ENCODE measurements around the gene HSD11B1.

Gene HSD11B1

GRCh38 chr1:209727286-209727685 lies 22.6 kb downstream of the HSD11B1 start:
- TF ChIP-seq, protein P1, sequence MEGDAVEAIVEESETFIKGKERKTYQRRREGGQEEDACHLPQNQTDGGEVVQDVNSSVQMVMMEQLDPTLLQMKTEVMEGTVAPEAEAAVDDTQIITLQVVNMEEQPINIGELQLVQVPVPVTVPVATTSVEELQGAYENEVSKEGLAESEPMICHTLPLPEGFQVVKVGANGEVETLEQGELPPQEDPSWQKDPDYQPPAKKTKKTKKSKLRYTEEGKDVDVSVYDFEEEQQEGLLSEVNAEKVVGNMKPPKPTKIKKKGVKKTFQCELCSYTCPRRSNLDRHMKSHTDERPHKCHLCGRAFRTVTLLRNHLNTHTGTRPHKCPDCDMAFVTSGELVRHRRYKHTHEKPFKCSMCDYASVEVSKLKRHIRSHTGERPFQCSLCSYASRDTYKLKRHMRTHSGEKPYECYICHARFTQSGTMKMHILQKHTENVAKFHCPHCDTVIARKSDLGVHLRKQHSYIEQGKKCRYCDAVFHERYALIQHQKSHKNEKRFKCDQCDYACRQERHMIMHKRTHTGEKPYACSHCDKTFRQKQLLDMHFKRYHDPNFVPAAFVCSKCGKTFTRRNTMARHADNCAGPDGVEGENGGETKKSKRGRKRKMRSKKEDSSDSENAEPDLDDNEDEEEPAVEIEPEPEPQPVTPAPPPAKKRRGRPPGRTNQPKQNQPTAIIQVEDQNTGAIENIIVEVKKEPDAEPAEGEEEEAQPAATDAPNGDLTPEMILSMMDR (conservative IDR thresholded peaks at IDR 0.05; ENCODE audit: low read depth, low read length), result no peak
- Histone ChIP-seq H3K4me3 (IDR thresholded peaks at IDR 0.05; ENCODE audit: insufficient read depth, low read depth, low read length) (no peak overlapping the region), H3K4me2 (no peak overlapping the region), H2AFZ (ENCODE audit: low read depth) (no peak overlapping the region), H3K9ac (no peak overlapping the region), H3K27ac (no peak overlapping the region), H4K20me1 (ENCODE audit: insufficient read depth) (no peaks in the 10 kb centered on the region), H3K27me3 (ENCODE audit: insufficient read depth, low read depth) (no peaks in the 10 kb centered on the region), H3K4me1 (ENCODE audit: low read depth, poor library complexity, severe bottlenecking) (no peaks in the 10 kb centered on the region), H3K79me2 (ENCODE audit: insufficient read depth, low read depth) (no peaks in the 10 kb centered on the region), H3K36me3 (ENCODE audit: insufficient read depth) (no peaks in the 10 kb centered on the region)

- TF ChIP-seq, protein P1 (conservative IDR thresholded peaks at IDR 0.05; ENCODE audit: low read depth, low read length), result no peak
- Histone ChIP-seq H3K27ac (no peak overlapping the region), H3K4me3 (IDR thresholded peaks at IDR 0.05; ENCODE audit: insufficient read depth, low read depth, low read length) (no peak overlapping the region), H4K20me1 (ENCODE audit: insufficient read depth) (no peaks in the 10 kb centered on the region), H2AFZ (ENCODE audit: low read depth) (no peak overlapping the region), H3K4me2 (no peak overlapping the region), H3K36me3 (ENCODE audit: insufficient read depth) (no peaks in the 10 kb centered on the region), H3K27me3 (ENCODE audit: insufficient read depth, low read depth) (no peaks in the 10 kb centered on the region), H3K4me1 (ENCODE audit: low read depth, poor library complexity, severe bottlenecking) (no peaks in the 10 kb centered on the region), H3K79me2 (ENCODE audit: insufficient read depth, low read depth) (no peaks in the 10 kb centered on the region), H3K9ac (no peak overlapping the region)
Observed at GRCh38 chr1:209727785-209728184, 23.1 kb downstream of the HSD11B1 start.

DNA sequence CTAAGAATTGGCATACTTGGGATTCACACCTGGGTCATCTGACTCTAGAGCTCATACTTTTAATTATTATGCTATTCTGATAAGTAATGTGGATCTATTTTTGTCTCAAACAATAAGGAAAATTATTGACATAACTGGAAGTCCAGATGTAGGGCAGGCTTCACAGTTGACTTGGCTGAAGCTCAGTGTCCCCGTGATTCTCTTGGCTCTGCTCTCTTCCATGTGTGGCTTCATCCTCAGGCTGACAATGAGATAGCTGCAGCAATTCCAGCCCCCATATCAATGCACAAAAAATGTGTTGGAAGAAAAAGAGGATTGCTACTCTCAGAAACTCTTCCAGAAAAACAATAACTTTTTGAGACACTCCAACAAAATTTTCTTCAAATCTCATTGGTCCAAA lies 23.8 kb downstream of the HSD11B1 start:
- TF ChIP-seq, protein P1 (conservative IDR thresholded peaks at IDR 0.05; ENCODE audit: low read depth, low read length), result no peak
- H3K9ac ChIP-seq, result no peak overlapping the region
- no peaks in the 10 kb centered on the region for H3K27me3 ChIP-seq (ENCODE audit: insufficient read depth, low read depth)
- H4K20me1 ChIP-seq (ENCODE audit: insufficient read depth), result no peaks in the 10 kb centered on the region
- H3K79me2 ChIP-seq (ENCODE audit: insufficient read depth, low read depth), result no peaks in the 10 kb centered on the region
- H3K4me2 ChIP-seq, result no peak overlapping the region
- no peak overlapping the region for H3K27ac ChIP-seq
- no peaks in the 10 kb centered on the region for H3K4me1 ChIP-seq (ENCODE audit: low read depth, poor library complexity, severe bottlenecking)
- no peak overlapping the region for H3K4me3 ChIP-seq (IDR thresholded peaks at IDR 0.05; ENCODE audit: insufficient read depth, low read depth, low read length)
- no peaks in the 10 kb centered on the region for H3K36me3 ChIP-seq (ENCODE audit: insufficient read depth)
- no peak overlapping the region for H2AFZ ChIP-seq (ENCODE audit: low read depth)

- H3K4me3 ChIP-seq (IDR thresholded peaks at IDR 0.05; ENCODE audit: insufficient read depth, low read depth, low read length), result no peak overlapping the region
- H3K36me3 ChIP-seq (ENCODE audit: insufficient read depth), result no peaks in the 10 kb centered on the region
- no peaks in the 10 kb centered on the region for H3K4me1 ChIP-seq (ENCODE audit: low read depth, poor library complexity, severe bottlenecking)
- H4K20me1 ChIP-seq (ENCODE audit: insufficient read depth), result no peaks in the 10 kb centered on the region
- no peak overlapping the region for H2AFZ ChIP-seq (ENCODE audit: low read depth)
- H3K9ac ChIP-seq, result no peak overlapping the region
- H3K4me2 ChIP-seq, result no peak overlapping the region
- H3K27me3 ChIP-seq (ENCODE audit: insufficient read depth, low read depth), result no peaks in the 10 kb centered on the region
- no peaks in the 10 kb centered on the region for H3K79me2 ChIP-seq (ENCODE audit: insufficient read depth, low read depth)
- TF ChIP-seq, protein P1 (conservative IDR thresholded peaks at IDR 0.05; ENCODE audit: low read depth, low read length), result no peak
- H3K27ac ChIP-seq, result no peak overlapping the region
Observed at GRCh38 chr1:209729436-209729835, 24.8 kb downstream of the HSD11B1 start.

All from KMS-11 (cell line).